Large intestine (tissue), 3 donors: ENCODE results near the gene FADS1. TPM values are rescaled to one million over a fixed set of nuclear protein-coding genes. Genes with fewer than 3 reads are reported as not detected.
A peak's percentile ranks its signal among the peaks of the same experiment; 100 is the strongest.

Source experiments
- DNase-seq, 2 donors: peaks; one replicate each; pipeline versions ENCODE4 v3.0.0 to v3.0.0-alpha.2; 2013
- H3K27ac ChIP-seq: one replicate; pipeline ENCODE4 v1.5.1; 2013; ENCODE audit warnings: low read length
- H3K27me3 ChIP-seq: 2 replicates; pipeline ENCODE4 v1.6.1; 2013; ENCODE audit warnings: low read length; ENCODE audit not compliant: control insufficient read depth, insufficient read depth
- H3K36me3 ChIP-seq: 2 replicates; pipeline ENCODE4 v1.6.1; 2013; ENCODE audit warnings: low read length; ENCODE audit not compliant: control insufficient read depth, insufficient read depth
- H3K4me1 ChIP-seq: one replicate; pipeline ENCODE4 v1.6.1; 2013; ENCODE audit warnings: low read length; ENCODE audit not compliant: control insufficient read depth, insufficient read depth
- H3K4me3 ChIP-seq: one replicate; pipeline ENCODE4 v1.5.1; 2013; ENCODE audit warnings: low read length
- H3K9me3 ChIP-seq: one replicate; pipeline ENCODE4 v1.6.1; 2013; ENCODE audit warnings: mild to moderate bottlenecking, low read depth, low read length, moderate library complexity; ENCODE audit not compliant: control insufficient read depth
- WGBS: methylation state at CpG from one replicate; pipeline ENCODE4 v1.1.5; 2013; ENCODE audit warnings: low lambda C conversion rate; ENCODE audit not compliant: insufficient coverage; 5-methylcytosine and 5-hydroxymethylcytosine counted together
- polyA plus RNA-seq: library from polyadenylated mRNA; unstranded; fragments of 120-200 nt; gene quantifications from one replicate; pipeline ENCODE4 v1.2.1, GENCODE V29; 2013

FADS1 gene
- polyA plus RNA-seq, 1 donor, result 9.0 TPM

- Histone ChIP-seq H3K36me3 (peaks cover 11% of the 10 kb centered on the region), H3K27ac (no peak overlapping the region), H3K4me1 (peaks cover 1% of the 10 kb centered on the region), H3K9me3 (no peaks in the 10 kb centered on the region), H3K27me3 (no peaks in the 10 kb centered on the region), H3K4me3 (no peak overlapping the region)
- no CpG with 5 or more reads among the region's 5 CpGs for WGBS
- DNase-seq, result no peak
Observed at GRCh38 chr11:61806785-61807184, 10.0 kb downstream of the FADS1 start.

- H3K27ac ChIP-seq, result no peak overlapping the region
- WGBS, result no CpG with 5 or more reads among the region's 1 CpG
- peaks cover 4% of the 10 kb centered on the region for H3K36me3 ChIP-seq
Observed at GRCh38 chr11:61805146-61805545, 11.7 kb downstream of the FADS1 start.

GRCh38 chr11:61803889-61804647 lies 12.7 kb downstream of the FADS1 start:
- no CpG with 5 or more reads among the region's 3 CpGs for WGBS
- H3K36me3 ChIP-seq, result peaks cover 4% of the 10 kb centered on the region

More at GRCh38 chr11:61805146-61805545, 11.7 kb downstream of the FADS1 start:
- H3K4me3 ChIP-seq, result no peak overlapping the region
- no peaks in the 10 kb centered on the region for H3K9me3 ChIP-seq
- no peaks in the 10 kb centered on the region for H3K27me3 ChIP-seq
- no peak for DNase-seq
- no peaks in the 10 kb centered on the region for H3K4me1 ChIP-seq

GRCh38 chr11:61802605-61803004 lies 14.2 kb downstream of the FADS1 start:
- no peak overlapping the region for H3K4me3 ChIP-seq
- H3K27ac ChIP-seq, result no peak overlapping the region
- DNase-seq, result no peak
- H3K36me3 ChIP-seq, result peaks cover 5% of the 10 kb centered on the region
- no peaks in the 10 kb centered on the region for H3K27me3 ChIP-seq
- H3K9me3 ChIP-seq, result no peaks in the 10 kb centered on the region
- no CpG with 5 or more reads among the region's 6 CpGs for WGBS
- no peaks in the 10 kb centered on the region for H3K4me1 ChIP-seq

More at GRCh38 chr11:61803889-61804647, 12.7 kb downstream of the FADS1 start:
- Histone ChIP-seq H3K27ac (no peak overlapping the region), H3K4me1 (no peaks in the 10 kb centered on the region), H3K4me3 (no peak overlapping the region), H3K9me3 (no peaks in the 10 kb centered on the region), H3K27me3 (no peaks in the 10 kb centered on the region)
- DNase-seq, result no peak

- H3K4me1 ChIP-seq, result no peaks in the 10 kb centered on the region
- H3K36me3 ChIP-seq, result peaks cover 14% of the 10 kb centered on the region
- 89% methylated on average over 1 of the region's 3 CpGs for WGBS
Observed at GRCh38 chr11:61800331-61801281, 16.2 kb downstream of the FADS1 start.

GRCh38 chr11:61799665-61800284 lies 17.0 kb downstream of the FADS1 start:
- no peaks in the 10 kb centered on the region for H3K27me3 ChIP-seq
- WGBS, result no CpG with 5 or more reads among the region's 2 CpGs
- no peak overlapping the region for H3K4me3 ChIP-seq
- peaks cover 17% of the 10 kb centered on the region for H3K36me3 ChIP-seq
- DNase-seq, result no peak
- H3K27ac ChIP-seq, result no peak overlapping the region
- no peaks in the 10 kb centered on the region for H3K4me1 ChIP-seq
- no peaks in the 10 kb centered on the region for H3K9me3 ChIP-seq

More at GRCh38 chr11:61800331-61801281, 16.2 kb downstream of the FADS1 start:
- H3K27ac ChIP-seq, result no peak overlapping the region
- no peak for DNase-seq
- H3K9me3 ChIP-seq, result no peaks in the 10 kb centered on the region
- no peaks in the 10 kb centered on the region for H3K27me3 ChIP-seq
- no peak overlapping the region for H3K4me3 ChIP-seq

GRCh38 chr11:61797263-61797944 lies 19.4 kb downstream of the FADS1 start:
- Histone ChIP-seq H3K9me3 (peaks cover 3% of the 10 kb centered on the region), H3K36me3 (peaks cover 17% of the 10 kb centered on the region), H3K4me1 (peaks cover 8% of the 10 kb centered on the region), H3K4me3 (no peak overlapping the region), H3K27me3 (no peaks in the 10 kb centered on the region), H3K27ac (no peak overlapping the region)
- 0% methylated on average over 1 of the region's 3 CpGs for WGBS
- peak; percentile 70 to 80 for DNase-seq

GRCh38 chr11:61795876-61796526 lies 20.8 kb downstream of the FADS1 start:
- no peak for DNase-seq
- Histone ChIP-seq H3K36me3 (peaks cover 17% of the 10 kb centered on the region), H3K4me3 (no peak overlapping the region), H3K27me3 (no peaks in the 10 kb centered on the region), H3K27ac (no peak overlapping the region), H3K9me3 (peaks cover 3% of the 10 kb centered on the region), H3K4me1 (peaks cover 11% of the 10 kb centered on the region)
- no CpG with 5 or more reads among the region's 18 CpGs for WGBS

GRCh38 chr11:61795459-61795858 lies 21.3 kb downstream of the FADS1 start:
- no peaks in the 10 kb centered on the region for H3K27me3 ChIP-seq
- WGBS, result no CpG with 5 or more reads among the region's 12 CpGs
- no peak overlapping the region for H3K27ac ChIP-seq
- H3K36me3 ChIP-seq, result peaks cover 17% of the 10 kb centered on the region
- DNase-seq, result no peak
- no peak overlapping the region for H3K4me3 ChIP-seq
- peaks cover 3% of the 10 kb centered on the region for H3K9me3 ChIP-seq
- H3K4me1 ChIP-seq, result peaks cover 12% of the 10 kb centered on the region
